A549 (cell line): Measurements from ENCODE around the gene NTM.

Source experiments
- REST ChIP-seq: fragments of 200-600 bp; sonication (generic); IDR thresholded peaks from 2 replicates; pipeline ENCODE4 v1.6.1; 2016; ENCODE audit warnings: antibody characterized with exemption, mild to moderate bottlenecking, moderate library complexity
- TF ChIP-seq, protein P1 (sequence below): fragments of >200 bp; sonication (Bioruptor Twin); formaldehyde crosslinking; IDR thresholded peaks from 3 replicates; pipeline ENCODE4 v1.5.1; 2016

GRCh38 chr11:131533998-131534397 lies 163.6 kb downstream of the NTM start:
- TF ChIP-seq, protein P1, sequence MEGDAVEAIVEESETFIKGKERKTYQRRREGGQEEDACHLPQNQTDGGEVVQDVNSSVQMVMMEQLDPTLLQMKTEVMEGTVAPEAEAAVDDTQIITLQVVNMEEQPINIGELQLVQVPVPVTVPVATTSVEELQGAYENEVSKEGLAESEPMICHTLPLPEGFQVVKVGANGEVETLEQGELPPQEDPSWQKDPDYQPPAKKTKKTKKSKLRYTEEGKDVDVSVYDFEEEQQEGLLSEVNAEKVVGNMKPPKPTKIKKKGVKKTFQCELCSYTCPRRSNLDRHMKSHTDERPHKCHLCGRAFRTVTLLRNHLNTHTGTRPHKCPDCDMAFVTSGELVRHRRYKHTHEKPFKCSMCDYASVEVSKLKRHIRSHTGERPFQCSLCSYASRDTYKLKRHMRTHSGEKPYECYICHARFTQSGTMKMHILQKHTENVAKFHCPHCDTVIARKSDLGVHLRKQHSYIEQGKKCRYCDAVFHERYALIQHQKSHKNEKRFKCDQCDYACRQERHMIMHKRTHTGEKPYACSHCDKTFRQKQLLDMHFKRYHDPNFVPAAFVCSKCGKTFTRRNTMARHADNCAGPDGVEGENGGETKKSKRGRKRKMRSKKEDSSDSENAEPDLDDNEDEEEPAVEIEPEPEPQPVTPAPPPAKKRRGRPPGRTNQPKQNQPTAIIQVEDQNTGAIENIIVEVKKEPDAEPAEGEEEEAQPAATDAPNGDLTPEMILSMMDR: no peak
- TF ChIP-seq REST: no peak
